HG03196 (cell line): Measurements from ENCODE around the gene NIPA2.

Experiments
- ATAC-seq: cut with Tn5 transposase; IDR thresholded peaks from one replicate; pipeline ENCODE4 v1.9.1; 2021; ENCODE audit not compliant: unreplicated experiment

The NIPA2 gene

DNA sequence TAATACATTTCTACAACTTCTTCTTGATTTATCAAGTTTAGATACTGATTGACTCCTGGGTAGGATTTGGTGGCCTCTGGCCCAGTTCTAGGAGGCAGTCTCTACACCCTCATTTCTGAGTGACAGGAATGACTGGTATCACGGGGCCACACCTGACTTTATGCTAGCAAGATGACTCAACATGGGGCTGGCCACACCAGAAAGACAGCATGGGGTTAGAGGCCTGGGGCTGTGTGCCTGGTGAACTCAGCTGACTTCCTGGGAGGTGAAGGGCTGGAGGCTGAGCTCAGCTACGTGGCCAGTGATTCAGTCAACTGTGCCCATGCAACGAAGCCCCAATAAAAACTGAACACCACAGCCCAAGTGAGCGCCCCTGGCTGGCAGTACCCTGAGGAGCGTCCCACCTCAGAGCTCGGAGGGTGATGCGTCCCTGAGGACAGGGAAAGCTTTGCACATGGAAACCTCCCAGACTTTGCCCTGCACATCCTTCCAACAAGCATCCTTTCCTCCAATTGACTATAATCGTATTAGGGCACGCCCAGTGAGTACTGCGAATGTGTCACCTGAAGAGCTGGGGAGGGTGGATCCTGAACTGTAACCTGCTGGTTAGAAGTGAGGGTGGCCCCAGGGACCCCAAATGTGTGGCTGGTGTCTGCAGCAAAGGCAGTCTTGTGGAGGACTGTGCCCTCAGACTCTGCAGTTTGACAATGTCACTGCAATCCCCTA lies 57.2 kb downstream of the NIPA2 start:
- ATAC-seq = peak; percentile 41

DNA sequence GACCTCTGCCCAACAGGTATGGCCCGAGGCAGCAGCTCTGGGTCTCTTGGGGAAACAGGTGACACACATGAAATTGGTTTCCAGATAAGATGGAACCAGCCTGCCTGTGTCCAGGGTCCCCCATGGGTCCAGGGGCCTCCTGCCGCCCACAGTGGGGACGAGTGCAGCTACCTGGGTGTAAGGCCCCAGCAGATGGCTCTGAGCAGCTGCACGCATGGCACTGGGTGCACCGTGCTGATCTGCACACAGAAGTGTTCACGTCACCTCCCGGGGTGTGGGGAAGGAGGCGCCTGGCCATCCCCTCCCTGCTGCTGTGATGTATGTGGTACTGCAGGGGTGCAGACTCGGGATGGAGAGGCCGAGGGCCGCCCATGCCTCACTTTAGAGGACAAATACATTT lies 63.6 kb downstream of the NIPA2 start:
- ATAC-seq = no peak

DNA sequence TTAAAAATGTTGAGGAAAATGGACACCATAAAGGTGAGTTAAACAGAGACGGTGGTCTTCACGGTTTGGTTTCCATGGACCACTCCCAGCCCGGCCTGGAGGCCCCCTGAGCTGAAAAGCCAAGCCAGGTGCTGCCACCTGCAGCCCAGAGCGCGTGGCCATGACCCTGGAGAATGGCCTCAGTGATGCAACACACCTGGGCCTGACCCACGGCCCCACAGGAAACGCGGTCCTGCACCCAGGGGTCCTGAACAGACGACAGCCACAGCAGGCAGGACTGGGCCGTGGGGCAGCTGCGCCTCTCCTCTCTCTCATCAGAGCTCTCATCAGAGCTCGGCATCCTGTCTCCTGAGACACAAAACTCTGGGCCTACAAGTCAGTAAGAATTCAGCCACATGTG lies 64.1 kb downstream of the NIPA2 start:
- no peak for ATAC-seq

DNA sequence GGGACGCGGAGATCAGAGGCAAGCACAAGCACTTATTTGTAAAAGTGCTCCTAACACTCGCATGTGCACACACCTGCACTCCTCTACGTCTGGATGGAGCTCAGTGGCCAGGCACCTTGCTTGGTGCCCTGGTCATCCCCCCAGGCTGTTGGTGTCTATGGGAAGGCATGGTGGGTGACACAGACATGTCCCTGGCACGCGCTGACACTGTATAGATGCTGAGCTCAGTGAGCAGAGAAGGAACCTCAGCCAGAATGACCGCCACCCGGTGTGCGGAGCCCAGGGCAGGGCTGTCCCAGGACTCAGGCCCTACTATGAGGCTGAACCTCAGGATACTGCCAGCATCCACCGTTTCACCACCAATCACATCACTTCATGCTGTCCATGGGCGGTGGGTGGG lies 64.5 kb downstream of the NIPA2 start:
- no peak for ATAC-seq

DNA sequence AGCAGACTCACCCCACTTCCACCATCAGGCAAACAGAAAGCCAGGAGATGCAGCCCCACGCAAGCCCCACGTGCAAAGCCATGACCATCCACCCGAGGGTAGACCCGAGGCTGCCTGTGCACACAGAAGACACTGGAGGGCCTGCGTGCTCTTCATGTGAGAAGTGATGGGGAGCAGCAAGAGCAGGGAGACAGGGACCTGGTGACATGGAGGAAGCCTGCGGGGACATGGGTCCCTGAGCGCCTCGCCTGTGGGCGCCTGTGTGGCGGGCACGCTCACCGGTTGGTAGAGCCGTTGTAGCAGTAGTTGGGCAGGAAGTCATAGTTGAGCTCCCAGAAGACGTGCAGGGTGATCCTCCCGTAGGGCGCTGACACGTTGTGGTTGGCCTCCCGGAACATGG lies 65.0 kb downstream of the NIPA2 start:
- ATAC-seq = no peak

DNA sequence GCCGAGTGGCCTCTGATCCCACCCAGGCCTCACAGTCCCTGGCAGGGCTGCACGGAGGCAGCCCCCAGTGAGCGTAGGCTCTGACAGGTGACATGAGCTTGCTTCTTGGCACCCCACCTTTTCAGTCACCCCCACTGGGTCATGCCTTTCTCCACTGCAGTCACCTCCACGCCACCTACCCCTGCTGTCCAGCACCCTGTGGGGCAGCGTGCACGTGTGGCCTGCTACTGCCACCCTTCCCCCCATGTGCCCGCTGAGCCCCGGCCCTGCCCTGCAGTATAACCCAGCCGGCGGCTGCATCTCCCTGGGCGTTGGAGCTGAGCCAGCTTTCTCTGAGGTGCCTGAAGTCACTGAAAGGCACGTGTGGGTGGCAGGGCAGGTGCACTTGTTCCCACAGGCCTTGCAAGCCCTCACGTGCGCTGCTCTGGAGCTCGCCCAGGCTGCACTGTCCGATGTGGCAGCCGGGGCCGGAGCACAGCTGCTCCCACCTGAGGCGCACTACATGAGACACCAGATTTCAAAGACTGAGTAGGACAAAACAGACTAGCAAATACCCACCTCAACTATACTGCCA lies 65.6 kb downstream of the NIPA2 start:
- no peak for ATAC-seq

DNA sequence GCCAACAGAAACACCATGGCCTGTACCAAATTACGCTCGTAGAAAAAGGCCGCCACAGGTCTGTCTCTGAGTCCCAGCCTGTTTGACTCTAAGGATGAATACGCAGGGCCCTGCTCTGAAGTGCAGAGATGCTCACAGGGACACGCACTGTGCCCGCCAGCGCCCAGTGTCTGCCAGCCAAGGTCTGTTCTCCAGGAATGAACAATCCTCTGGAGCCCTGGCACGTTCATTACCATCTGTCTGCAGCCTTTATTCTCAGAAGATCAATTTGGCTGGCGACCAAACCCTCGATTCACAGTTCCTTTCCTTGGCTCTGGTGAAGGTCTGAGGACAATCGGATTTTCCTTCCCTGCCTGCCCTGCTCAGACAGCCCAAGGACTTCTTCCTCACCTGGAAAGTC lies 66.3 kb downstream of the NIPA2 start:
- ATAC-seq = no peak

DNA sequence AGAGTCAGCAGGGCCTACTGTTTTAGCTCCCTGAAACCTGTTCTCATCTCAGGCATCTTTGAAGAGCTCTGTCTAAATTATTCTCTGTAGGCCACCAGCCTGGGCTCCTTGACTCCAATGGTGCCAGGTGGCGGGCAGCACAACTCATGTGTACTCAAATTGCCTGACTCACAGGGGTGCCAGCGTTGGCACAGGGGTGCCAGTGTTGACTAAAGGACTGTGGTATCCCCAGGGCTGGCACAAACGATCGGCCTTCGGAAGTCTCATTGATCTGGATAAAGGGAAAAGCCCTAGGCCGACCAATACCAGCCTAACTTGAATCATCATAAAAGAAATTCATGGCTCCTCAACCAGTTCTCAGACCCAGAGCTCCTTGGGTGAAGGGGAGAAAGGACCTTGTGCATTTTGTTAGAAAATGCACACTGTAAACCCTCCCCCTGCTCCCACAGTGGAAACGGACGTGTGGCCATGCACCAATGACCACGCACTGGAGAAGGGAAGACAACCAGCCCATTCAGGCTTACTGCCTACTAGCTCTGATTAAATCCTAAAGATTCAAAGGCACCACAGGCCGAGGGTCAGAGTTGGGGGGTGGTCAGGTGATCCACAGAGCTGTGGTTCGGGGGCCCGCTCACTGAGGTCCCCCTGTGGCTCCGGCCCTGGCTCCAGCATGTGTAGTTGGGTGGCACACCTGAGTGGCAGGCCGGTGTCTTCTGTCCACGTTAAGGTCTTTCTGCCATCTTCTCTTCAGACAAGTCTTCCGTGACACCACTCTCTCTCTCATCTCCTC lies 68.9 kb downstream of the NIPA2 start:
- ATAC-seq = no peak

DNA sequence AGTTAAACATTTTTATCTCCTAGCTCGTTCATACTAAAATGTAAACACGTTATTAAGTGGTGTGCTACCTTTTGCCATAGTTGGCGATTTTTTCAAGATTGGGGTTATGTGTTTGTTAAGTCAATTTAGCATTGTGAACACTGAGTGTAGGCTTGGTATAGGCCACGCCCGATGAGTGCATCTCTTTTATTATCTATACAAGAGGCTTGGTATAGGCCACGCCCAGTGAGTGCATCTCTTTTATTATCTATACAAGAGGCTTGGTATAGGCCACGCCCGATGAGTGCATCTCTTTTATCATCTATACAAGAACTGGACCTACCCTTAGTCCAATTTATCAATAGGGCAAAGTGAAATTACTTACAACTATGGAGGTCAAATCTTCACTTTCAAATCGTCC lies 70.4 kb downstream of the NIPA2 start:
- ATAC-seq = no peak

DNA sequence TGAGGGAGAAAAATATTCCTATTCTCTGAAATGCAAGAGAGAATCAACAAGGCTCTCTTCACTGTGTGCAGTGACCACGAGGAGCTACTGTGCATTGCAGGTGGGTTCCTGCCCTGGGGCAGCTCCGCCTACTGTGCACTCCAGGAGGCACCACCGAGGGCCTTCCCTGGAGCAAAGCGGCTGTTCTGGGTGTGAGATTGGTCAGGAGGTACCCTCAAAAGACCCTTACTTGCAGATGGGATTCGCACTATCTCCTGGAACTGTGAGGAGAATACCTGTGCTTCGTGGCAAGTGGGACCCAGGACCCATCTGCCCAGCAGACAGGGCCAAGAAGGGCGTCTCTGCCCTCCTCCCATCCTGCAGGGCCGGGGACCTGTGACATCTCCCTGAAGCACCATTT lies 72.8 kb downstream of the NIPA2 start:
- ATAC-seq = no peak

DNA sequence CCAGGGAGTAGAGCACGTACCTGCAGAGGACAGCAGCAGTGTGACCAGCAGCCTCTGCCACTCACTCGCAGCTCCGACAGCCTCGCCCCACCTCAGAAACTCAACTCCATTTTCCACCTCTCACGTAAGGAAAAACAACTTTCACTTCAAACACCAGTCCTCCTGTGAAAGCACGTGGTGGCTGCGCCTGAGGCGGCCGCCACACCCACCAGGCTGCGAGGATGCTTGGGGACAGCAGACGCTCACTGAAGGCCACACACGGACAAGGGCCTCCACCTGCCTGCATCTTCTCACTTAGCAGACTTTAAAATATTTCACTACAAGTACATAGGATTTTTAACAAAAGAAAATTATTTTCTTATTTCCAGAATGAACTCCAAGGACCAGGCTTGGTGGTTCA lies 73.8 kb downstream of the NIPA2 start:
- no peak for ATAC-seq

DNA sequence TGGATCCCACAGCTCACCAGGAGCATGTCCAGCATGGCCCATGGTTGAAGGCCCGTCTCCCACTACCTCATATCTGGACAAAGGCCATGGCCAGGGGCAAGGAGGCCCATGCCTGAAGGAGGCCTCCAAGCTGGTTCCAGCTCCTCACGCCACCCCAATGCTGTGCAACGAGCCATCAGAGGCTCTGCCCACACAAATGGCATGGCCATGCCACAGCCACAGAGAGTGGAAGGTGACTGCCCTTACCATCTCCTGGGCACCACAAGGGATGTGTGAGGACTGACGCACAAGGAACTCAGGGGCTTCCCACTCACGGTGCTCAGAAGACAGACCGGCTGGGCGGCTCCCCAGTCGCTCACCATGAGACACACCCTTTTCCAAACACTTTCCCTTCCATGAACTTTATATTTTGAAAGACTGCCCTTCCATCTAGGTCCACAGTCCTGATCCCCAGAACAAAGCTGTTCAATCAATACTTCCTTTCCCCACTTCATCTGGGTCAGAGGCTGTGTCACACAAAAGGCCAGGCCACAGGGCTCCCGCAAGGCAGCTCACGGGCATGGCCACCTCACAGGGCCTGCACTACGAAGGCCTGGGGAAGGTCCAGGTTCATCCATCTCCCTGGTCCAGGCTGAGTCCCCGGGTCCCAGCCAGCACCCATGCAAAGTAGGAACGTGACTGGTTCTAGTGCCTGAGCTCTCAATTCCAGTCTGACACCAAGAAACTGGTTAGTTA lies 75.3 kb downstream of the NIPA2 start:
- no peak for ATAC-seq

DNA sequence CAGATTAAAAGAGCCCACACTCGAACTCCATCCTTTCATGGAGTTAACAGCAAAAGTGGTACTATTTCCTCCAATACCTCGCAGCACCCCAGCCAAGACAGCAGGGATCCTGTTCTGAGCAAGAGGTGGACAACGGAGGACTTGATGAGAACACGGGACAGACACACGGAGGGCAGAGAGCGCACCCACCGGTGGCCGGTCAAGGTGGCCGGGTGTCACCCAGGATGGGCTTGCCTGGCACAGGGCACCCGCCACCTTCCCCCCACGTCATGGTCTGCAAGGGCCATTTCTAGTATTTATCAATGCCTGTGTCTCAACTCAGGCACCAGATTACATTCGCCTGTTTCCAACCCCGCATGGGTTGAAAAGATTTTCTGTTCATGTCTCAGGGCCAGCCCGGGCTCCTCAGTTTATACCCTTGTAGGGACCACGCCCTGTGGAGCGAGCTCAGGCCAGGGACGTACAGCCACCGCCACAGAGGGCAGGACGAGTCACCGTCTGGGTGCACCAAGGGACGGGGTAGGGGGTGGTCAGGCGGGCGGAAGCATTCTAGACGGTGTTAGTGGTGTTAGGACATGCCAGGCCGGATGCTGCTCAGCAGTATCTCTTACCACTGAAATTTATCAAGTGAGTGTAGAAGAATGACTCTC lies 77.5 kb downstream of the NIPA2 start:
- ATAC-seq = no peak

DNA sequence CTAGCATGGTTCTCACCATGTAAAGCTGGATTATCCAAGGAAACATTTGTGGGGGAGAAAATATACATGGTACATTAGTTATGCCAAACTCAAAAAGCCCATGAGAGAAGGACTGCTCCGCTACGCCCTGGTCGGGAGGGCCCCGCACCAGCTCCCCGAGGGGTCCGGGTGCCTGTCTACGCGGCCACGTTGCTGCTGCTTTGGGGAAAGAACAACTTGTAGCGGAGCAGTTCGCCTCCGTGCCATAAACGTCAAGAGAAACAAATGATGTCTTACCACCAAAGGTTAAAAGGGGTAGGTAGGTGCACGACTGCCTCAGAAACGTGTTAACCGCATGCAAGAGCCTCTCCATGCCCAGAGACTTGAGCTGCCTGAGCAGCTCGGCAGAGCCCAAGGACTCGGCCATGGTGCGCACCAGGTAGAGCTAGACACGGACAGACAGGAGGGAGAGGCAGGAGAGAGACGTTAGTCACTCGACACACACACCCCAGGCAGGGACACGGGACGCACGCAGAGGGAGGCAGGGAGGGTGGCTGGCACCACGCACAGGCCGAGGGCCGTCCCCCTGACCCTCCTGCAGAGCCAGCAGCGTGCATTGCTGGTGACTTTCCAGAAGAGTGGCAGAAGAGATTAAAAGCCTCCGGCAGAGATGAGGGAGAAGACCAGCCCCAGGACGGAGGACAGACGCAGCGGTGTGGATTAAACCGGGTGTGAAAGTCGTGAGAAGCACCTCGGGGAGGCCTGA lies 78.3 kb downstream of the NIPA2 start:
- ATAC-seq = no peak

DNA sequence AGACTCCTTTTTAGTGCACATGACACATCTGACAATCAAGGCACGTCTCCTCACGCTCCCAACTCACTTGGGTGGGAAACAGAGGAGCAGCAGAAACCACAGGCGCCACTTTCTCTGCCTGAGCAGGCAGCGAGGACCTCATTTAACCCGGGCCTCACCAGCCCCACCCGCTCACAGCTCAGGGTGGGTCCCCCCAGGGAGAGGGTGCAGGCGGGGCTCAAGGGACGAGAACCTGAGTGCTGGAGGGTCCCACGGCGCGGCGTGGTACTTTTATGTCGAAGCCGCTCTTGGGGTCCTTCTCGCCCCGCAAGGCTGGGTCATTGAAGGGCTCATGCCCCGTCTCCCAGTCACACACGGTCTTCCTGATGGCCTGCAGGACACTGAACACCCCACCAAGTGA lies 79.1 kb downstream of the NIPA2 start:
- no peak for ATAC-seq
